ENCODE results near the gene LYRM4. TPM values are rescaled to one million over a fixed set of nuclear protein-coding genes. Genes with fewer than 3 reads are reported as not detected.
"Not testable (repeated sequence)": the region's sequence is repeated elsewhere in the genome, so short reads cannot be mapped to it uniquely, and the experiment has no call there.

Gene LYRM4
- total RNA-seq, 4 donors from 2014 or later = 8.4 to 20.1 (median 12.2) TPM

DNA sequence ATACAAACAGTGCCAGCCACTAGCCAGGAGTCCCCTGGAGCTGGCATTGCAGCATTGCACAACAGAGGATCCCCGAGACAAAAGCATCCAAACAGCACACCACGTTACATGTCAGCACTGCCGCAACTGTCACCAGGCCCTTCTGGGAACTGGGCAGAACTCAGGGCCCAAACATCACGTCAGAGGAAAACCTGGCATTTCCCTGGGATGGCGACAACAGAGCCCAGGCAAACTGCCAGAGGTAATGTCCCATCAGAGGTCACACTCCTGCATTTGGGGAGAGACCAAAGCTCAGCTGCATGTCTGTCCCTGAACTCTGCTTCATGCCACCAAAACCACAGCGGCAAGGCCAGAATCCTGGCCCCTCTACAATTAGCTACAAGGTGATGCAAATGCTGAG lies 139.3 kb downstream of the LYRM4 start:
- no peak for DNase-seq

DNA sequence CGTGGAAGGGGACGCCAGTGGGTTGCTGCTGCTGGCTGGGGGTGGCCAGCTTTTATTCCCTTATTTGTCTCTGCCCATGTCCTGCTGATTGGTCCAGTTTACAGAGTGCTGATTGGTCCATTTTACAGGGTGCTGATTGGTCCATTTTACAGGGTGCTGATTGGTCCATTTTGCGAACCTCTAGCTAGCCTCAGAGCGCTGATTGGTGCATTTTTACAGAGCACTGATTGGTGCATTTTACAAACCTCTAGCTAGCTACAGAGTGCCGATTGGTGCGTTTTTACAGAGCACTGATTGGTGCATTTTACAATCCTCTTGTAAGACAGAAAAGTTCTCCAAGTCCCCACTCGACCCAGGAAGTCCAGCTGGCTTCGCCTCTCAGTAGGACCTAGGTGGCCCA lies 140.2 kb downstream of the LYRM4 start:
- ATAC-seq; H3K27ac ChIP-seq; H3K4me1 ChIP-seq; H3K36me3 ChIP-seq; H3K9me3 ChIP-seq; intact Hi-C loops (cut with DNase I; ENCODE audit: low total_unique reads); H3K27me3 ChIP-seq; H3K4me3 ChIP-seq; DNase-seq; in situ Hi-C loops (cut with MboI; ENCODE audit: low sequenced_read_pairs in 4 of 4): not testable (repeated sequence)

More for the DNA sequence above, 139.3 kb downstream of the LYRM4 start:
- intact Hi-C loops (cut with DNase I; ENCODE audit: low total_unique reads) = no loop called here
- no peaks in the 10 kb centered on the region for H3K36me3 ChIP-seq
- no peak overlapping the region for H3K4me3 ChIP-seq
- H3K9me3 ChIP-seq = no peaks in the 10 kb centered on the region
- peaks cover 0 to 6% of the 10 kb centered on the region in 2 donors for H3K4me1 ChIP-seq
- no peak overlapping the region for H3K27ac ChIP-seq
- H3K27me3 ChIP-seq = no peaks in the 10 kb centered on the region
- in situ Hi-C loops (cut with MboI; ENCODE audit: low sequenced_read_pairs in 4 of 4) = no loop called here
- TF ChIP-seq POLR2A (IDR thresholded peaks at IDR 0.05) = no peak
- TF ChIP-seq, protein P1, sequence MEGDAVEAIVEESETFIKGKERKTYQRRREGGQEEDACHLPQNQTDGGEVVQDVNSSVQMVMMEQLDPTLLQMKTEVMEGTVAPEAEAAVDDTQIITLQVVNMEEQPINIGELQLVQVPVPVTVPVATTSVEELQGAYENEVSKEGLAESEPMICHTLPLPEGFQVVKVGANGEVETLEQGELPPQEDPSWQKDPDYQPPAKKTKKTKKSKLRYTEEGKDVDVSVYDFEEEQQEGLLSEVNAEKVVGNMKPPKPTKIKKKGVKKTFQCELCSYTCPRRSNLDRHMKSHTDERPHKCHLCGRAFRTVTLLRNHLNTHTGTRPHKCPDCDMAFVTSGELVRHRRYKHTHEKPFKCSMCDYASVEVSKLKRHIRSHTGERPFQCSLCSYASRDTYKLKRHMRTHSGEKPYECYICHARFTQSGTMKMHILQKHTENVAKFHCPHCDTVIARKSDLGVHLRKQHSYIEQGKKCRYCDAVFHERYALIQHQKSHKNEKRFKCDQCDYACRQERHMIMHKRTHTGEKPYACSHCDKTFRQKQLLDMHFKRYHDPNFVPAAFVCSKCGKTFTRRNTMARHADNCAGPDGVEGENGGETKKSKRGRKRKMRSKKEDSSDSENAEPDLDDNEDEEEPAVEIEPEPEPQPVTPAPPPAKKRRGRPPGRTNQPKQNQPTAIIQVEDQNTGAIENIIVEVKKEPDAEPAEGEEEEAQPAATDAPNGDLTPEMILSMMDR (IDR thresholded peaks at IDR 0.05 in 4 of 5, conservative IDR thresholded peaks at IDR 0.05 in 1 of 5) = no peak
- no peak for ATAC-seq

DNA sequence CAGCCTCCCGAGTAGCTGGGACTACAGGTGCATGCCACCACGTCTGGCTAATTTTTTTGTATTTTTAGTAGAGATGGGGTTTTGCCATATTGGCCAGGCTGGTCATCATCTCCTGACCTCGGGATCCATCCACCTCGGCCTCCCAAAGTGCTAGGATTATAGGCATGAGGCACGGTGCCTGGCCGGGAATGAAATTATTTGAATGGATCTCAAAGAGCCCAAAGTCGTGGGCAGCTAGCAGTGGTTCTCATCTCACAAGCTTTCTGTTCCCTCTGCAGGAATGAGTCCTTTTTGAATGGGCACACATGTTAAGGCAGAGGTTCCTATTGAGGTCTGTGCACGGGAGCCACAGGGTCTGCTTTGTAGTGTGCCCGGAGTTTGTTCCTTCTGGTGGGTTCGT lies 140.7 kb downstream of the LYRM4 start:
- H3K27ac ChIP-seq = no peak overlapping the region

DNA sequence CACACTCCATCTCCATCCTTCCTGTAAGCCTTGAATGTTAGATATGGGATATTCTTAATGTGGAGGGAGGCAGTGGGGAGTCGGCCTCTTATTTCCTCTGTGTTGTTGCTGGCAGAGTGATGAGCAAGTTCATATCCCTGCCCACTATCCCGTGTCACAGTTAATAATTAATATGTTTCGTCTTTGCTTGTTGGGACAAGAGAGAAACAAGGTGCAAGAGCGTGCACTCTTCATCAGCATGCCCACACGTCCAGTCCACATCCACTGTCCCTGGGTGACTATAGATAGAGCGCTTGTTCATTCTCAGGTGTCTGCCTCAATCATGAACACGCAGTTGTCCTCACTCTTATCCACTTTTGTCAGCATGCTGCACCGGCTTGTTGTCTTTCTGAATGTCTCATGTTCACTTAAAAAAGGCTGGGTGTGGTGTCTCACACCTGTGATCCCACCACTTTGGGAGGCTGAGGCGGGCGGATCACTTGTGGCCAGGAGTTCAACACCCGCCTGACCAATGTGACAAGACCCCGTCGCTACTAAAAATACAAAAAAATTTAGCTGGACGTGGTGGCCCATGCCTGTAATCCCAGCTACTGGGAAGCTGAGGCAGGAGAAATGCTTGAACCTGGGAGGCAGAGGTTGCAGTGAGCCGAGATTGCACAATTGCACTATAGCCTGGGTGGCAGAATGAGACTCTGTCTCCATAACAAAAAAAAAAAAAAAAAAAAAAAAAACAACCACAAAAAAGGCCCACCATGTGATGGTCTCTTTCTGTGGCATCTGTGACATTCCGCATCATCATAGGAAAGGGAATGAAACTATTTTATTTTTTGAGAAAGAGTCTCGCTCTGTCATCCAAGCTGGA lies 141.4 kb downstream of the LYRM4 start:
- TF ChIP-seq, protein P1 (IDR thresholded peaks at IDR 0.05 in 4 of 5, conservative IDR thresholded peaks at IDR 0.05 in 1 of 5) = no peak
- no peak for TF ChIP-seq POLR2A (IDR thresholded peaks at IDR 0.05)
- Histone ChIP-seq H3K4me1 (peaks cover 0 to 6% of the 10 kb centered on the region in 2 donors), H3K27ac (no peak overlapping the region), H3K9me3 (no peaks in the 10 kb centered on the region), H3K27me3 (no peaks in the 10 kb centered on the region), H3K36me3 (no peaks in the 10 kb centered on the region), H3K4me3 (no peak overlapping the region)
- DNase-seq = no peak
- intact Hi-C loops (cut with DNase I; ENCODE audit: low total_unique reads) = no loop called here
- in situ Hi-C loops (cut with MboI; ENCODE audit: low sequenced_read_pairs in 4 of 4) = no loop called here
- ATAC-seq = no peak

More for the DNA sequence above, 140.7 kb downstream of the LYRM4 start:
- Histone ChIP-seq H3K4me3 (no peak overlapping the region), H3K9me3 (no peaks in the 10 kb centered on the region), H3K36me3 (no peaks in the 10 kb centered on the region), H3K27me3 (no peaks in the 10 kb centered on the region), H3K4me1 (peaks cover 0 to 6% of the 10 kb centered on the region in 2 donors)
- in situ Hi-C loops (cut with MboI; ENCODE audit: low sequenced_read_pairs in 4 of 4) = no loop called here
- ATAC-seq = no peak
- intact Hi-C loops (cut with DNase I; ENCODE audit: low total_unique reads) = no loop called here
- TF ChIP-seq, protein P1 (IDR thresholded peaks at IDR 0.05 in 4 of 5, conservative IDR thresholded peaks at IDR 0.05 in 1 of 5) = no peak
- DNase-seq = no peak

DNA sequence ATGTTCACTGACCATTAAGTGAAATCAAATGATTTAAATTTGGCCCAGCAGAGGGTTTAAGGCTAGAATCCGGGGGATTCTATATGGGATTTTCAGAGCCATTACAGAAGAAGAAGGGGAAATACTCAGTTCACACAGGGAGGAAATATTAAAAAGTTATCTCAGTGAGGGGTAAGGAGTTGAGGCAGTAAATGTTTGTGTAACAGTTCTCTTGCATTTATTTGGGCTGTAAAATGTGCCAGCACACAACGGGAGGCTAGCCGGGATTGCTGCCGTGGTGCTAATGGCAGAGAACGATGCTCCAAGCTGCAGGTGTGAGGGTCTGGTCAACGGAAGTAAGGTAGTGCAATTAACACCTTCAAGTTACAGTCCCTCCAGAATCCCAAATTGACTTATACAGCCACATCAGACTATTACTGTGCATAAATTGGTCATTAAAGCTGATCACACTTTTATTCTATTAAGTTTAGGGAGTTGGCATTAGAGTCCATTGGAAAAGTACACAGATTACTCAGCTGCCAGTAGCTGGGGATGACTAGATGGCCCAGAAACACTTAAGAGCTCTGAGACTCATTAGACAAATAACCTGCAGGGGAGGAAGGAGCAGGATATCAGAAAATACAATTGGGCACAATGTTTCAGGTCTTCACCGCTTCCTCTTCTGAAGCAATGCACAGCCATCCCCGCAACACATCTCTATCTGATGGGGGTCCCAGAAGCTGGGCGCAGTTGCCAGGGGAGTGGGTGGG lies 144.3 kb downstream of the LYRM4 start:
- H3K36me3 ChIP-seq = no peaks in the 10 kb centered on the region
- no peak overlapping the region for H3K4me3 ChIP-seq
- DNase-seq = no peak
- no peak for ATAC-seq
- H3K4me1 ChIP-seq = peaks cover 0 to under 1% of the 10 kb centered on the region in 2 donors
- intact Hi-C loops (cut with DNase I; ENCODE audit: low total_unique reads) = no loop called here
- TF ChIP-seq, protein P1 (IDR thresholded peaks at IDR 0.05 in 4 of 5, conservative IDR thresholded peaks at IDR 0.05 in 1 of 5) = no peak
- TF ChIP-seq POLR2A (IDR thresholded peaks at IDR 0.05) = no peak
- H3K27ac ChIP-seq = no peak overlapping the region
- in situ Hi-C loops (cut with MboI; ENCODE audit: low sequenced_read_pairs in 4 of 4) = no loop called here
- H3K27me3 ChIP-seq = no peaks in the 10 kb centered on the region
- H3K9me3 ChIP-seq = no peaks in the 10 kb centered on the region

Data from gastrocnemius medialis (tissue), 4 donors.